Fibroblast of mammary gland (primary cell): ENCODE measurements around the gene BAIAP3.

Source experiments
- DNase-seq: peaks from one replicate; pipeline ENCODE4 v3.0.0-alpha.2; 2010; ENCODE audit warnings: low read depth
- H3K4me3 ChIP-seq: 2 replicates; pipeline ENCODE4 v1.5.1; 2011; ENCODE audit warnings: low read depth, mild to moderate bottlenecking, low read length, moderate library complexity; ENCODE audit not compliant: control insufficient read depth
- CTCF ChIP-seq: conservative IDR thresholded peaks from 2 replicates; pipeline ENCODE4 v1.5.1; 2011; ENCODE audit warnings: low read depth, low read length, inconsistent platforms; ENCODE audit not compliant: control insufficient read depth, insufficient read depth

Gene BAIAP3

DNA sequence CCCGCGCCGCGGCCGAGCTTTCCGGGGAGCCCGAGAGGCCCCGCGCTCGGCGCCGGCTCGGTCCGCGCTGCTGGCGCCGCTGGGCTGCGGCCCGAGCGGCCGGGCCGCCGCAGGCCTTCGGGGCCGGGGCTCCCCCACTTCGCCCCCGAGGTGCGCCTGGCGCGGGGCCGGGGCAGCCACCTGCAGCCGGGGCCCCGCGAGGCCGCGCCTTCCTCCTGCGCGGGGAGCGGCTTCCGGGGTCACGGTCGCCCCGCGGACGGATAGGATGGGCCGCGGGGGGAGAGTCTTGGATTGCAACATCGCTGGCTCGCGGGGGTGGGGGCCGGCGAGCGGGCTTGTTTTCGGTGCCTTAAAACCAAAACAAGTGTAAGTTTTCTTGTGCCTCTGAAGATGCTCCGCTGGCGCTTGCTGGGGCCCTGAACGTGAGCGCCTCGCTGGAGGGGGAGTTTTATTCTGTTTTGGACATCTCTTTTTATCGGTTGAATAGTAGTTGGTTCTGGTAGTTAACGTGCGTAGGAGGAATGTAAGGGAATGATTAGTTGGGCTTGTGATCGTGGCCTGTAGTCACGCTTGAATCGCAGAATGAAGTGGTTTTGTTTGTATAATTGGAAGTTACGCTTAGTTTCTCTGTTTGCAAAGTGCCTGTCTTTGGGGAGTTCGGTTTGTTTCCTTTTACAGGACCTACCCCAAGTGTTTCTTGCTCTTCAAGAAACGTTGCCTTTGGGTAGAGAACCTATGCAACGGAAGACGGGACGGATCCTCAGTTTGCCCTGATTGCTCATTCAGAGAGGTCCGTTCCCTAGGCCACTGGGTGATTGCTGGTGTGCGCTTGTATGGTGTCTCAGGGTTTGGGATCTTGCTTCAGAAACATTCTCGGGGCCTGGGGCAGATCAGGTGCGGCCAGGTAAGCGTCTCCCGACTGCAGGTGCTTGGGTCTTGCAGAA, 23.3 kb upstream of the BAIAP3 start:
- no peak for TF ChIP-seq CTCF
- peak overlapping the region; percentile 83 for H3K4me3 ChIP-seq
- DNase-seq: peak; percentile 56

DNA sequence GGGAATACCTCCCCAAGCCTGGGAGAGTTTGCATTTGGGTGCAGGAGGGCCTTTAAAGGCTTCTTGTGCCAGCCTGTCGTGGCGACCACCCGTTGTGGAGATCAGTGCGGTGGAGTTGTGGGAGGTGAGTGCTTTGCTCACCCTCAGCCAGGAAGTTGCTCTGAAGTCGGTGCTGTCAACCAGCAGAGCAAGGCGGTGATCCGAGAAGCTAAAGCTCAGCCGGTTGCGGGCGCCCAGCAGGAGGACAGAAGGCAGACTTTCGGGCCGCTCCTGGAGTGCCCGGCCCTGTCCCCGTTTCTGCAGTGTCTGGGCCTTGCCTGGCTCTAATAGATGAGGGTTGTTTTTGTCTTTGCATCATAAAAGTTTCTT, 22.6 kb upstream of the BAIAP3 start:
- H3K4me3 ChIP-seq: peak overlapping the region; percentile 83
- no peak for TF ChIP-seq CTCF
- DNase-seq: peak; percentile 9

DNA sequence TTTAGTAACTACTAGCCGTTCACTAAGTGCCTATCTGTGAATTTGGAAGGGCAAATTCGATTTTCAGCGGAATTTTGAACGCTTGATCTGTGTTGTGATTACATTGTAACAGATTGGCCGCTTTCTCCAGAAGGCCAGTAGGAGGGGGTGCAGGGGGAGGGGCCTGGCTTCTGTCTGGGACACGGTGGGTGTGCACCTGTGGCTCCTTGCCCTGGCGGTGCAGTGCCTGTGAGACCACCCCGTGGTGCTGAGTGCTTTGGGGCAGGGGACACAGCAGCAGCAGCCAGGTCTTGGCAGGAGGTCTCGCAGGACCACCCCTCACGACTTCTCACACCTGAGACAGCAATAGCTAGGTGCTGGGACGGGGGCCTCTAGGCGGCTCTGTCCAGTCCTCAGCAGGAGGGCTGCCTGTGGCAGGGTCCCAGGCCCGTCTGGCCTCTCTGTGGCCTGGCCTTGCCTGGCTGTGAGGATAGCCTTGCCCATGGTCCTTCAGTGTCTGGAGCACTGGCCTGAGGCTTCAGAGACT, 22.2 kb upstream of the BAIAP3 start:
- no peak for DNase-seq
- peak overlapping the region; percentile 83 for H3K4me3 ChIP-seq
- TF ChIP-seq CTCF: no peak

DNA sequence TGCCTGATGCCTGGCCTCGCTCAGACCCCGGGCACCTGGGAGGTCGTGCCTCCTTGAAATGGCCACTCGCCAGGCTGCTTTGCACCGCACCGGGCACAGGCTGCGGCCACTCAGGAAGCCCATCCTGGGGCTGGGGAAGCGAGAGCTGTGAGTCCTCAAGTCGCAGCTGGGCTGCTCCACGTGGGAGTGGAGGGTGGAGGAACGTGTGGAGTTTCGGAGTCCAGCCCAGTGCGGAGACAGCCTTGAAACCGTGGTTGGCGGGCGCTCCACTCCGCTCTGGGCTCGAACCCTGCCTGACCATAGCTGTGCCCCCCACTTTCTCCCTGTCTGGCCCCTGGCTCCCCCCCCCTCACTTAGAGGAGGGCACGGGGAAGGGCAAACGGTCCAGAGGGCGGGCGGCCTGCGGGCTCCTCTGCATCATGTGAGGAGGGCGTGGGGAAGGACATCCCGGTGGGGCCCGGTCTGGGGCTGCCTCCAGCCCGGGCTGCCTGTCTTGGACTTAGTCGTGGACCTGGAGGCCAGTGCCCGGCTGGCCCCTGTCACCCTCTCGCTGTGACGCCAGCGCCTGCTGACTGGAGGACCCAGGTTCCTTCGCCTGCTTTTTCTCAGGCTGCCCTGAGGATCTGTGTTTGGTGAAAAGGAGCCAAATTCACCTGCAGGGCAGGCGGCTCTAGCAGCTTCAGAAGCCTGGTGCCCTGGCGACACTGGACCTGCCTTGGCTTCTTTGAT, 21.5 kb upstream of the BAIAP3 start:
- peak; percentile 42 for DNase-seq
- peak overlapping the region; percentile 83 for H3K4me3 ChIP-seq
- no peak for TF ChIP-seq CTCF

- TF ChIP-seq CTCF: no peak
- peak overlapping the region; percentile 1 for H3K4me3 ChIP-seq
- no peak for DNase-seq
Measured at GRCh38 chr16:1312467-1312816, 21.0 kb upstream of the BAIAP3 start.

- TF ChIP-seq CTCF: no peak
- H3K4me3 ChIP-seq: no peak overlapping the region
- DNase-seq: no peak
Measured at GRCh38 chr16:1312903-1313302, 20.5 kb upstream of the BAIAP3 start.
